GM12872 (cell line): ENCODE results near the gene DNAAF1.
A peak's percentile ranks its signal among the peaks of the same experiment; 100 is the strongest.

Experiments used
- CTCF ChIP-seq: IDR thresholded peaks from 3 replicates; pipeline ENCODE4 v1.5.1; 2011; ENCODE audit warnings: low read depth, mild to moderate bottlenecking, low read length, moderate library complexity; ENCODE audit not compliant: insufficient read depth

Gene DNAAF1

GRCh38 chr16:84144859-84145639, at the start of gene DNAAF1, which contains the start of gene HSDL1:
Gene DNAAF1 (plus strand): TSS chr16:84145308. CDS start chr16:84145441, 133 bp downstream.
Gene HSDL1 (minus strand): TSS chr16:84145177. CDS start chr16:84131321, 13,856 bp downstream.
- 0 out of 3 replicates have a peak, but pooled peaks have one; percentile 10 for TF ChIP-seq CTCF

GRCh38 chr16:84095466-84095865, 49.6 kb upstream of the DNAAF1 start:
- no peak for TF ChIP-seq CTCF

- no peak for TF ChIP-seq CTCF
These were observed 48.6 kb upstream of the DNAAF1 start for GRCh38 chr16:84096447-84097005.

GRCh38 chr16:84098939-84099338, 46.2 kb upstream of the DNAAF1 start:
- no peak for TF ChIP-seq CTCF

- no peak for TF ChIP-seq CTCF
These were observed 41.4 kb upstream of the DNAAF1 start for GRCh38 chr16:84103678-84104077.

- TF ChIP-seq CTCF, result no peak
These were observed 40.9 kb upstream of the DNAAF1 start for GRCh38 chr16:84104231-84104630.

- TF ChIP-seq CTCF, result no peak
These were observed 39.8 kb upstream of the DNAAF1 start for GRCh38 chr16:84105301-84105815.
